ENCODE data around the gene PCDH8.

The PCDH8 gene

GRCh38 chr13:52851137-52851962 lies 2.9 kb upstream of the PCDH8 start:
- peak overlapping the region; percentile 49 for H3K4me3 ChIP-seq (ENCODE audit: low read depth, low read length)
- no peak for TF ChIP-seq CTCF (IDR thresholded peaks at IDR 0.05; ENCODE audit: low read depth, low read length, missing control alignments)
- in situ Hi-C loops (cut with HindIII; ENCODE audit: low sequenced_read_pairs) = no loop called here
- DNase-seq (ENCODE audit: low read depth) = no peak

- TF ChIP-seq CTCF (IDR thresholded peaks at IDR 0.05; ENCODE audit: low read depth, low read length, missing control alignments) = peak; percentile 12
- in situ Hi-C loops (cut with HindIII; ENCODE audit: low sequenced_read_pairs) = no loop called here
- DNase-seq (ENCODE audit: low read depth) = no peak
- H3K4me3 ChIP-seq (ENCODE audit: low read depth, low read length) = peak overlapping the region; percentile 49
Observed at GRCh38 chr13:52850396-52851136, 2.1 kb upstream of the PCDH8 start.

- in situ Hi-C loops (cut with HindIII; ENCODE audit: low sequenced_read_pairs) = no loop called here
- no peak overlapping the region for H3K4me3 ChIP-seq (ENCODE audit: low read depth, low read length)
- TF ChIP-seq CTCF (IDR thresholded peaks at IDR 0.05; ENCODE audit: low read depth, low read length, missing control alignments) = no peak
- no peak for DNase-seq (ENCODE audit: low read depth)
Observed at GRCh38 chr13:52850072-52850395, 1.6 kb upstream of the PCDH8 start.

- H3K4me3 ChIP-seq (ENCODE audit: low read depth, low read length) = no peak overlapping the region
- in situ Hi-C loops (cut with HindIII; ENCODE audit: low sequenced_read_pairs) = no loop called here
- no peak for TF ChIP-seq CTCF (IDR thresholded peaks at IDR 0.05; ENCODE audit: low read depth, low read length, missing control alignments)
- no peak for DNase-seq (ENCODE audit: low read depth)
Observed at GRCh38 chr13:52849291-52850071, 1.0 kb upstream of the PCDH8 start.

- no peak for TF ChIP-seq CTCF (IDR thresholded peaks at IDR 0.05; ENCODE audit: low read depth, low read length, missing control alignments)
- in situ Hi-C loops (cut with HindIII; ENCODE audit: low sequenced_read_pairs) = no loop called here
- no peak for DNase-seq (ENCODE audit: low read depth)
- no peak overlapping the region for H3K4me3 ChIP-seq (ENCODE audit: low read depth, low read length)
Observed at GRCh38 chr13:52847682-52848432, 583 bp downstream of the PCDH8 start.

- TF ChIP-seq CTCF (IDR thresholded peaks at IDR 0.05; ENCODE audit: low read depth, low read length, missing control alignments) = no peak
- no peak overlapping the region for H3K4me3 ChIP-seq (ENCODE audit: low read depth, low read length)
- no peak for DNase-seq (ENCODE audit: low read depth)
- in situ Hi-C loops (cut with HindIII; ENCODE audit: low sequenced_read_pairs) = no loop called here
Observed at GRCh38 chr13:52847322-52847681, 1.1 kb downstream of the PCDH8 start.

All from astrocyte of the cerebellum (primary cell).